Measurements from ENCODE around the gene IFT27.
"Not testable (repeated sequence)": the region's sequence is repeated elsewhere in the genome, so short reads cannot be mapped to it uniquely, and the experiment has no call there.

The IFT27 gene

GRCh38 chr22:36743591-36744412 is 32.1 kb downstream of the IFT27 start:
- peak; percentile 34 for DNase-seq (ENCODE audit: low spot score)

GRCh38 chr22:36743011-36743410 is 32.9 kb downstream of the IFT27 start:
- no peak for DNase-seq (ENCODE audit: low spot score)

DNA sequence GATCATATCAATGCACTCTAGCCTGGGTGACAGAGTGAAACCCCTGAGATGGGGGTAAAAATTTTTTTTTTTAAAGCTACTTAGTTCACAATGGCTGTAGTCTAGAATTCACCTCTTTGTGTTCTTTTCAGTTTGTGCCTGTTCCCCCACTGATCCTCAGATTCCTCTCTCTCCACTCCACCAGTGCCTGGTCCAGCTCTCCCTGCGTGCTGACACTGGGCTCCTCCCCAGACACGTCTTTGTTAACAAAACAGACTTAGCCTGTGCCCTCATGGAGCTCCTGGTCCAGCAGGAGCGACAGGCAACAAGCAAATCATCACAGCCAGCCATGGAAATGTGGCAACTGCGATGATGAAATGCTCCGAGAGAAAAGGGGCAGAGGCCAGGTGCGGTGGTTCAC is 34.0 kb downstream of the IFT27 start:
- DNase-seq (ENCODE audit: low spot score) = no peak

- no peak for DNase-seq (ENCODE audit: low spot score)
Measured at GRCh38 chr22:36741204-36741793, 34.6 kb downstream of the IFT27 start.

- DNase-seq (ENCODE audit: low spot score) = no peak
Measured at GRCh38 chr22:36740716-36741115, 35.2 kb downstream of the IFT27 start.

DNA sequence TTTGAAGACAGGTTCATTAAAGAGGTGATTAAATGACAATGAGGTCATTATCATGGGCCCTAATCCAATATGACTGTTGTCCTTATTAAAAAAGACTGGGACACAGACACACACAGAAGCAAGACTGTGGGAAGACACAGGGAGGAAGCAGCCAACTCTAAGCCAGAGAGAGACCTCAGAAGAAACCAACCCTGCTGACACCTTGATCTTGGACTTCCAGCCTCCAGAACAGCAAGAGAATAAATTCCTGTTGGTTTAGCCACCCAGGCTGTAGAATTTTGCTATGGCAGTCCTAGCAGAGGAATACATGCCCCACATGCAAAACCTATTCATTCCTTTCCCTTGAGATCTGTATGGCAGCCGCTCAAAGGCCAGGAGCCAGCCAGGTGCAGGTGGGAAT is 36.7 kb downstream of the IFT27 start:
- no peak for DNase-seq (ENCODE audit: low spot score)

DNA sequence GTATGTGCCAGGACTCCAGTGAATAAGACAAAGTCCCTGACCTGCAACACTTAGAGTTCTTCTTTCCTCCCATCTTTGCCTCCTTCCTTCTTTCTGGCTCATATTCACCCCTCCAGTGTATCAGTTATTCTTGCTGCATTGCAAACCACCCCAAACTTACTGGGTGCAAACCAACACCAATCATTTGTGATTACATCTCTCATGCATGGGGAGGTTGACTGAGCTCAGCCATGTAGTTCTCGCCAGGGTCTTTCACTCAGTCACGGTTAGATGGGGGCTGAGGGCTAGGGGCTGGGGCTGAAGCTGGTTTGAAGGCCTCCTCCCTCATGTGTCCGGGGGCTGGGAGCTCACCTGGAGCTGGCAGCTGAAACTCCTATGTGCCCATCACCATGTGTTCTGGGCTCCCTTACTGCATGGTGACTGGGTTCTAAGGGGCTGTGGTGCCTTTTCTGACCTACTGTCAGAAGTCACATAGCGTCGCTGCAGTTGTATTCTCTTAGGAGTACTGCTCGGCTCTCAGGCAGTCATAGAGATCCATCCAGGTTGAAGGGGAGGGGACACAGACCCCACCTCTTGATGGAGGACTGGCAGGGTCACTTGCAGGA is 37.4 kb downstream of the IFT27 start:
- no peak for DNase-seq (ENCODE audit: low spot score)

DNA sequence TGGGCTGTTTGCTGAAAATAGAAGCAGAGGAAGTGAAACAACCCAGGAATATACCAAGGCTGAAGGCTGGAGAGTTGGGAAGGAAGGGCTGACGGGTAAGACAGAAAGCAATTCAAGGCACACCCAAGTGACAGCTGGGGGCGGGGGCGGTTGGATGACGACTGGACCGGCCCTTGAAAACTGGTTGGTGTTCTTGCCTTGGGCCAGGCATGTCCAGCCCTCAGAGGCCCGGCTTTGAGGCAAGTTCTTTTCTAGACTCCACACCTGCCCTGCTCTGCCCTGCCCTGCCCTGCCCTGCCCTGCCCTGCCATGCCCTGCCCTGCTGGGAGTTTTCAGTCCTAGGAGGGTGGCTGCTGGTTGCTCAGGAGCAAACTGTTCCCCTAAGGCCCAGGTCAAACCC is 38.1 kb downstream of the IFT27 start:
- no peak for DNase-seq (ENCODE audit: low spot score)

DNA sequence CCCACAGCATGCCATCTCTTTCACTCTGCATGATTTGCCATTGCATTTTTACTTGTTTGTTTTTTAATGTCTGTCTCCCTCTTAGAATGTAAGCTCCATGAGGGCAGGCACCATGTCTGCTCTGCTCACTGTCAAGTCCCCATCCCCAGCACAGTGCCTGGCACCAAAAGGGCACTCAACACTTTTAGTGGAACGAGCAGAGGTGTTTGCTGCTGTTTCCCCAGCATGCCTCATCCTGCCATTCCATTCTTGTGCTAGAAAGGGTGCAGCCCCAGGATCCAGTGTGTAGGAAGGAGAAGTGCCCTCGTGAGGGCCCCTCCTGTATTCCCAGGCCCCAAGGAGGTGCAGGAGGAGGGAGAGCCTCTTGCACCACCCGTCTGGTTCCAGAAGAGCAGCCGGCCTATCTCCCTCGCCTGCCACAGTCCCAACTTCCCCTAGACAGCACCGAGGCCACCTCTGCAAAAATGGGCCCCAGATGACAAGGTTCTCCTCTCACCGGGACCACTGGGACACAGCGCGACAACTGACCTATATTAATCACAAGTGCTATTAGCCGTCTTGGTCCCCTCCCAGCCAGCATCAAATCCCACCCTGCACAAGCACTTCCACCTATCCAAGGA is 39.1 kb downstream of the IFT27 start:
- DNase-seq (ENCODE audit: low spot score) = no peak

GRCh38 chr22:36734171-36735058 is 41.5 kb downstream of the IFT27 start:
- peak; percentile 92 for DNase-seq (ENCODE audit: low spot score)

- DNase-seq (ENCODE audit: low spot score) = no peak
Measured at GRCh38 chr22:36733271-36733670, 42.6 kb downstream of the IFT27 start.

DNA sequence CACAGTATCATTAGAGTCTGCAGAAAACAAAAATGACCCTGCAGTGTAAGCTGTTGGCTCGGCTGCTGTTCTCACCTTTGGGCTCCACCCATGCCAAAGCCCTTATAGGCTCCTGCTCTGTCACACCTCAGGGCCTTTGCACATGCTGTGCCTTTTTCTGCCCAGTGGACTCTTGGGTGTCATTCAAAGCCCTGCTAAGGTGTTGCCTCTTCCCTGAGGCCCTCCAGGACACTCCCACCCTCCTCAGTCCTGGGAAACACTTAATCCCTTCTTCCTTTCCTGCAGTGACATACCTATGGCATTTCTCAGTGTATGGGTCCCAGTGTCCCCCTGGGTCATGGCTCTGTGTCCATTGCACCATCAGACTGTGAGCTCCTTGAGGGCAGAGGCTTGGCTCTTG is 43.3 kb downstream of the IFT27 start:
- DNase-seq (ENCODE audit: low spot score) = no peak

GRCh38 chr22:36731916-36732315 is 44.0 kb downstream of the IFT27 start:
- no peak for DNase-seq (ENCODE audit: low spot score)

GRCh38 chr22:36731321-36731720 is 44.6 kb downstream of the IFT27 start:
- not testable (repeated sequence) for DNase-seq (ENCODE audit: low spot score)

- no peak for DNase-seq (ENCODE audit: low spot score)
Measured at GRCh38 chr22:36730176-36730858, 45.6 kb downstream of the IFT27 start.

DNA sequence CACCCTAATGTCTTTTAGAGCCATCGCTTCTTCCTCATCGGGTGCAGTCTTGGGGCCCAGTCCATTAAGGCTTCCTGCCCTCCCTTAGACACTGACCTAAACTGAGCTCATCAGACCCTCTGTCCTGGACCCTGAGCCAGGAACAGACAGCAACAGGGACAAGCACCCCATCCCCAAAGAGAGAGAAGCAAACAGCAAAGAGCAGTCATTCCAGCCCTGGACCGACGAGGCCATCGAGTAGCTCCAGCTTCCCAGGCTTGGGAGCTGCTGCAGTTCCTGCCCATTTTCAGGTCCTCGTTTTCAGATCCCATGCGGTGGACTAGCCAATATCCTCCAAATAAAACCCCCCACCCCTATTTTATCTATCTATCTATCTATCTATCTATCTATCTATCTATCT is 46.6 kb downstream of the IFT27 start:
- no peak for DNase-seq (ENCODE audit: low spot score)

GRCh38 chr22:36728505-36728904 is 47.4 kb downstream of the IFT27 start:
- no peak for DNase-seq (ENCODE audit: low spot score)

- no peak for DNase-seq (ENCODE audit: low spot score)
Measured at GRCh38 chr22:36727927-36728488, 47.9 kb downstream of the IFT27 start.

GRCh38 chr22:36727110-36727509 is 48.8 kb downstream of the IFT27 start:
- DNase-seq (ENCODE audit: low spot score) = no peak

- no peak for DNase-seq (ENCODE audit: low spot score)
Measured at GRCh38 chr22:36726007-36726380, 49.9 kb downstream of the IFT27 start.
